Measurements from ENCODE around the gene OR9Q1.

GRCh38 chr11:58034471-58034870, 10.8 kb downstream of the OR9Q1 start:
- TF ChIP-seq CTCF (IDR thresholded peaks at IDR 0.05 in 4 of 5, conservative IDR thresholded peaks at IDR 0.05 in 1 of 5) = no peak
- no peak for TF ChIP-seq POLR2A (IDR thresholded peaks at IDR 0.05)

Measured in gastrocnemius medialis (tissue), 4 donors.